ENCODE results near the gene PPP2R2C. TPM values are rescaled to one million over a fixed set of nuclear protein-coding genes. Genes with fewer than 3 reads are reported as not detected.

PPP2R2C gene
- total RNA-seq, 1 experiment from 2014 or later = not detected

DNA sequence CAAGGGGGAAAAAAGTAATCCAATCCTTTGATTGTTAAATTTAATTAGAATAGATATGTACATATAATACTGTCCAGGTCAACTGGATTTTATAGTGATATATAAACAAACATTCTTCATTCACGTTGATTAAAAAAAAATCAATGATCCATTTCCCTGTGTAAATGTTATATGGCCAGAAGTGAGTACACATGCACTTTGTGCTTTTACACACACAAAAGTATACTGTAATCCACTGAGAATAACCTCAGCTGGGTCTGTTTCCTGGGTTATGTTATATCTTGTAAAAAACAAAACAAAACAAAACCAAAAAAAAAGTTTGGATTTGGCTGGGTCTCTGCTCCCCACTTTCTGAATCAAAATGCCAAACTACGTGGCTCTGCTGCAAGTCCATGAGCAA, 151.1 kb downstream of the PPP2R2C start:
- intact Hi-C loops (cut with micrococcal nuclease; ENCODE audit: unreplicated experiment) = loop anchor here (10.0 kb wide), 1 partner anchor 327 kb away; no protein-coding TSS in a partner anchor
- no peak overlapping the region for H3K27ac Mint-ChIP-seq (ENCODE audit: unreplicated experiment)
- TF ChIP-seq, protein P1, sequence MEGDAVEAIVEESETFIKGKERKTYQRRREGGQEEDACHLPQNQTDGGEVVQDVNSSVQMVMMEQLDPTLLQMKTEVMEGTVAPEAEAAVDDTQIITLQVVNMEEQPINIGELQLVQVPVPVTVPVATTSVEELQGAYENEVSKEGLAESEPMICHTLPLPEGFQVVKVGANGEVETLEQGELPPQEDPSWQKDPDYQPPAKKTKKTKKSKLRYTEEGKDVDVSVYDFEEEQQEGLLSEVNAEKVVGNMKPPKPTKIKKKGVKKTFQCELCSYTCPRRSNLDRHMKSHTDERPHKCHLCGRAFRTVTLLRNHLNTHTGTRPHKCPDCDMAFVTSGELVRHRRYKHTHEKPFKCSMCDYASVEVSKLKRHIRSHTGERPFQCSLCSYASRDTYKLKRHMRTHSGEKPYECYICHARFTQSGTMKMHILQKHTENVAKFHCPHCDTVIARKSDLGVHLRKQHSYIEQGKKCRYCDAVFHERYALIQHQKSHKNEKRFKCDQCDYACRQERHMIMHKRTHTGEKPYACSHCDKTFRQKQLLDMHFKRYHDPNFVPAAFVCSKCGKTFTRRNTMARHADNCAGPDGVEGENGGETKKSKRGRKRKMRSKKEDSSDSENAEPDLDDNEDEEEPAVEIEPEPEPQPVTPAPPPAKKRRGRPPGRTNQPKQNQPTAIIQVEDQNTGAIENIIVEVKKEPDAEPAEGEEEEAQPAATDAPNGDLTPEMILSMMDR (IDR thresholded peaks at IDR 0.05; ENCODE audit: insufficient read depth in 1 of 2, low read depth in 1 of 2, low read length in 1 of 2, severe bottlenecking in 1 of 2, unreplicated experiment in 1 of 2) = no peak
- H3K4me3 Mint-ChIP-seq (ENCODE audit: unreplicated experiment) = no peak overlapping the region
- Histone ChIP-seq H3K27me3 (replicated peaks; ENCODE audit: control insufficient read depth, insufficient read depth, low read length) (no peaks in the 10 kb centered on the region), H3K9me3 (no peaks in the 10 kb centered on the region), H3K36me3 (ENCODE audit: control insufficient read depth, insufficient read depth, low read length) (no peaks in the 10 kb centered on the region), H3K4me3 (ENCODE audit: low read depth, low read length) (no peak overlapping the region), H3K4me1 (no peaks in the 10 kb centered on the region)
- peaks cover 6% of the 10 kb centered on the region for H3K27me3 Mint-ChIP-seq (ENCODE audit: insufficient read depth, unreplicated experiment)
- no peaks in the 10 kb centered on the region for H3K9me3 Mint-ChIP-seq (ENCODE audit: unreplicated experiment)
- BruUV-seq (replicated peaks) = no TSS peak
- ChIA-PET POLR2A (no interaction called here), CTCF (no interaction called here)
- DNase-seq = no peak
- no peaks in the 10 kb centered on the region for H3K4me1 Mint-ChIP-seq (ENCODE audit: low read depth, unreplicated experiment)
- no peaks in the 10 kb centered on the region for H3K36me3 Mint-ChIP-seq (ENCODE audit: insufficient read depth, unreplicated experiment)

DNA sequence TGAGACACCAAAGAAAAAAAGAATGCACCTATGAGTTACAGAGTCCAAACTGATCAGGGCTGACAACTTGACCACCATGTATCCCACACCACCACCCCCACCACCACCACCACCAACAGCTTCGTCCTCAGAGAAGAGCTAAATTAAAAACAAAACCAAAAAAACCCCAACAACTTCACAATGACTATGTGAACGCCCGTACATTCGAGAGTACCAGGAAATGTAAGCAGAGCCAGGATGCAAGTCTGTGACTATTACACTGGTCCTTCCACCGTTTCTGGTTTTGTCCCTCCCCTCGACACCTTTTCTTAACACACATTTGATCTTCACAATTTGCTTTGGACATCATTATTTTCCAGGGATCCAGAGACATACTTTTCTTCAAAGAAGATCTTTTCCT, 151.8 kb downstream of the PPP2R2C start:
- no peaks in the 10 kb centered on the region for H3K9me3 ChIP-seq
- no peak overlapping the region for H3K4me3 Mint-ChIP-seq (ENCODE audit: unreplicated experiment)
- H3K36me3 ChIP-seq (ENCODE audit: control insufficient read depth, insufficient read depth, low read length) = no peaks in the 10 kb centered on the region
- intact Hi-C loops (cut with micrococcal nuclease; ENCODE audit: unreplicated experiment) = loop anchor here (10.0 kb wide), 1 partner anchor 326 kb away; no protein-coding TSS in a partner anchor
- TF ChIP-seq, protein P1 (IDR thresholded peaks at IDR 0.05; ENCODE audit: insufficient read depth in 1 of 2, low read depth in 1 of 2, low read length in 1 of 2, severe bottlenecking in 1 of 2, unreplicated experiment in 1 of 2) = no peak
- H3K4me1 Mint-ChIP-seq (ENCODE audit: low read depth, unreplicated experiment) = no peaks in the 10 kb centered on the region
- no peaks in the 10 kb centered on the region for H3K36me3 Mint-ChIP-seq (ENCODE audit: insufficient read depth, unreplicated experiment)
- DNase-seq = no peak
- ChIA-PET CTCF (interaction anchor here (0.6 to 2.0 kb wide), 3 partner anchors 10 to 149 kb away, joined by 3 to 7 read pairs (median 4); no protein-coding TSS in a partner anchor), POLR2A (no interaction called here)
- H3K27ac Mint-ChIP-seq (ENCODE audit: unreplicated experiment) = no peak overlapping the region
- H3K4me3 ChIP-seq (ENCODE audit: low read depth, low read length) = no peak overlapping the region
- peaks cover 7% of the 10 kb centered on the region for H3K27me3 Mint-ChIP-seq (ENCODE audit: insufficient read depth, unreplicated experiment)
- H3K27me3 ChIP-seq (replicated peaks; ENCODE audit: control insufficient read depth, insufficient read depth, low read length) = no peaks in the 10 kb centered on the region
- H3K9me3 Mint-ChIP-seq (ENCODE audit: unreplicated experiment) = no peaks in the 10 kb centered on the region
- BruUV-seq (replicated peaks) = no TSS peak
- no peaks in the 10 kb centered on the region for H3K4me1 ChIP-seq

DNA sequence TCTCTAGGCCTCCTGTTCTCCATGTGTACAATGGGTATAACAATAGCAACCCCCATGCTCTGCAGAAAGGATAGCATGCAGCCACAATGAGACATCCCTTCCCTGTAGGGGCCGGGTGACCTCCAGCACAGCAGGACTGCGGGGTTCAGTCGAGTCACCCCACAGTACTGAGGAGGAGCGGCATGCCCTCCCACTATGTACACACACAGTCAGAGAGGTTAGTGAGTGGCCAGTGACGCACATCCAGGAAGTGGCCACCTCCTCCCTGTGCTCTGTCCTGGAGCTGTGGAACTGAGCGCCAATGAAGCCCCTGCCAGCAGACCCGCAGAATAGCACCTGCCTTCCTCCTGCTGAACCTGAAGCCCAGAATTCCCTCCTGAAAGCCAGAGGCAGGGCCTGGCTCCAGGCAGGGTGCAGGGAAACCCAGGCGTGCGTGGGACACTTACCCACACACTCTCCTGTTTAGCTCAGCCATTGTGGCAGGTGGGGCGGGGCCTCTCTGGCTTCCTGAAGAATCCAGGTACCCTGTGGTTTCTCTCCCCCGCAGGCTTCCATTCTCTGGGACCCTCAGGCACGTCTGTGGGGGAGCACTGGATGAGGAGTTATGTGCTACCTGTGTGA, 152.8 kb downstream of the PPP2R2C start:
- Histone ChIP-seq H3K27me3 (replicated peaks; ENCODE audit: control insufficient read depth, insufficient read depth, low read length) (no peaks in the 10 kb centered on the region), H3K4me3 (ENCODE audit: low read depth, low read length) (no peak overlapping the region), H3K4me1 (no peaks in the 10 kb centered on the region), H3K9me3 (no peaks in the 10 kb centered on the region), H3K36me3 (ENCODE audit: control insufficient read depth, insufficient read depth, low read length) (no peaks in the 10 kb centered on the region)
- TF ChIP-seq, protein P1 (IDR thresholded peaks at IDR 0.05; ENCODE audit: insufficient read depth in 1 of 2, low read depth in 1 of 2, low read length in 1 of 2, severe bottlenecking in 1 of 2, unreplicated experiment in 1 of 2) = no peak
- Mint-ChIP-seq H3K36me3 (ENCODE audit: insufficient read depth, unreplicated experiment) (no peaks in the 10 kb centered on the region), H3K27ac (ENCODE audit: unreplicated experiment) (no peak overlapping the region), H3K9me3 (ENCODE audit: unreplicated experiment) (no peaks in the 10 kb centered on the region), H3K27me3 (ENCODE audit: insufficient read depth, unreplicated experiment) (peaks cover 7% of the 10 kb centered on the region), H3K4me3 (ENCODE audit: unreplicated experiment) (no peak overlapping the region), H3K4me1 (ENCODE audit: low read depth, unreplicated experiment) (no peaks in the 10 kb centered on the region)
- no peak for DNase-seq
- intact Hi-C loops (cut with micrococcal nuclease; ENCODE audit: unreplicated experiment) = loop anchor here (10.0 kb wide), 1 partner anchor 325 kb away; no protein-coding TSS in a partner anchor
- ChIA-PET CTCF (interaction anchor here (0.6 to 2.0 kb wide), 3 partner anchors 11 to 69 kb away, joined by 4 to 7 read pairs (median 4); no protein-coding TSS in a partner anchor), POLR2A (no interaction called here)
- BruUV-seq (replicated peaks) = no TSS peak
